ENCODE measurements around the gene PLB1. TPM values are rescaled to one million over a fixed set of nuclear protein-coding genes. Genes with fewer than 3 reads are reported as not detected.
A peak's percentile ranks its signal among the peaks of the same experiment; 100 is the strongest.

Gene PLB1
- total RNA-seq, 5 donors from 2014 or later (not counting 1 experiment from before 2014, with no cell fraction given): 0.07 to 2.5 (median 0.58) TPM

- Mint-ChIP-seq H3K27me3 (no peaks in the 10 kb centered on the region), H3K4me1 (peaks cover 0 to 7% (median 6%) of the 10 kb centered on the region in 3 donors), H3K4me3 (no peak overlapping the region), H3K9me3 (no peaks in the 10 kb centered on the region), H3K27ac (no peak overlapping the region), H3K36me3 (no peaks in the 10 kb centered on the region)
- no peak for DNase-seq
- ChIA-PET CTCF (interaction anchor here in 1 of 2 donors (0.5 kb wide), 1 partner anchor 104 kb away, joined by 4 read pairs; no protein-coding TSS in a partner anchor), POLR2A (no interaction called here)
- H3K36me3 ChIP-seq (ENCODE audit: control insufficient read depth in 2 of 2, extremely low read depth in 1 of 2, insufficient read depth in 1 of 2, low read length in 1 of 2): no peaks in the 10 kb centered on the region
- no CpG with 5 or more reads among the region's 6 CpGs for WGBS (ENCODE audit: insufficient coverage)
- no peaks in the 10 kb centered on the region for H3K27me3 ChIP-seq (replicated peaks in 1 of 2; ENCODE audit: control insufficient read depth in 2 of 2, extremely low read depth in 1 of 2, insufficient read depth in 2 of 2, low read length in 1 of 2)
- H3K4me3 ChIP-seq (ENCODE audit: control insufficient read depth in 1 of 2, extremely low read depth in 1 of 2, low read length in 1 of 2): no peak overlapping the region
- no peaks in the 10 kb centered on the region for H3K9me3 ChIP-seq
- no peak for ATAC-seq (replicated peaks in 1 of 4)
- no peaks in the 10 kb centered on the region for H3K4me1 ChIP-seq (ENCODE audit: control insufficient read depth in 1 of 2, extremely low read depth in 1 of 2, insufficient read depth in 2 of 2, low read length in 2 of 2)
- H3K27ac ChIP-seq (ENCODE audit: low read length): no peak overlapping the region
These were observed 147.5 kb downstream of the PLB1 start for GRCh38 chr2:28643327-28643726.

DNA sequence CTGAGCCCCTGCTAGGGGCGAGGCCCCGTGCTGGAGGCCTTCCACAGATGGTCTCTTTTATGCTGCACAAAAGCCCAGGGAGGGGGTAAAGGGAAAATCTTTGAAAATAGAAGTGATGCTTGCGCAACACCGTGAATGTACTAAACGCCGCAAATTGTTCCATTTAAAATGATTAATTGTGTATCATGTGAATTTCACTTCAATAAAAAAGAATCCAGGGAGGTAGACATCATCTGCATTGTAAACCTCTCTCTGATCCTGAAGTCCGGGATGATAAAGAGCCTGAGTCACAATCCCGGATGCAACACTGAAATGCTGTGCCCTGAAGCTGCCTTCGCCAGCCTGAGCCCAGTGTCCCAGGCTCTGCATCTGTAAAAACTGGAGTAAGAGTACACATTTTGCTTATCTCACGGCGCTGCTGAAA, 148.1 kb downstream of the PLB1 start:
- CTCF ChIA-PET: no interaction called here
- no peak overlapping the region for H3K27ac Mint-ChIP-seq
- no peak for DNase-seq
- no peaks in the 10 kb centered on the region for H3K36me3 Mint-ChIP-seq
- no peaks in the 10 kb centered on the region for H3K36me3 ChIP-seq (ENCODE audit: control insufficient read depth in 2 of 2, extremely low read depth in 1 of 2, insufficient read depth in 1 of 2, low read length in 1 of 2)
- H3K9me3 Mint-ChIP-seq: no peaks in the 10 kb centered on the region
- H3K4me1 Mint-ChIP-seq: peaks cover under 1 to 7% (median 6%) of the 10 kb centered on the region in 3 donors
- H3K27ac ChIP-seq (ENCODE audit: low read length): no peak overlapping the region
- POLR2A ChIA-PET: no interaction called here
- no peak for ATAC-seq (replicated peaks in 1 of 4)
- no peak overlapping the region for H3K4me3 Mint-ChIP-seq
- 95% methylated on average over 7 of the region's 11 CpGs for WGBS (ENCODE audit: insufficient coverage)
- H3K4me1 ChIP-seq (ENCODE audit: control insufficient read depth in 1 of 2, extremely low read depth in 1 of 2, insufficient read depth in 2 of 2, low read length in 2 of 2): no peaks in the 10 kb centered on the region
- H3K27me3 ChIP-seq (replicated peaks in 1 of 2; ENCODE audit: control insufficient read depth in 2 of 2, extremely low read depth in 1 of 2, insufficient read depth in 2 of 2, low read length in 1 of 2): no peaks in the 10 kb centered on the region
- no peaks in the 10 kb centered on the region for H3K9me3 ChIP-seq
- H3K27me3 Mint-ChIP-seq: no peaks in the 10 kb centered on the region
- H3K4me3 ChIP-seq (ENCODE audit: control insufficient read depth in 1 of 2, extremely low read depth in 1 of 2, low read length in 1 of 2): no peak overlapping the region

DNA sequence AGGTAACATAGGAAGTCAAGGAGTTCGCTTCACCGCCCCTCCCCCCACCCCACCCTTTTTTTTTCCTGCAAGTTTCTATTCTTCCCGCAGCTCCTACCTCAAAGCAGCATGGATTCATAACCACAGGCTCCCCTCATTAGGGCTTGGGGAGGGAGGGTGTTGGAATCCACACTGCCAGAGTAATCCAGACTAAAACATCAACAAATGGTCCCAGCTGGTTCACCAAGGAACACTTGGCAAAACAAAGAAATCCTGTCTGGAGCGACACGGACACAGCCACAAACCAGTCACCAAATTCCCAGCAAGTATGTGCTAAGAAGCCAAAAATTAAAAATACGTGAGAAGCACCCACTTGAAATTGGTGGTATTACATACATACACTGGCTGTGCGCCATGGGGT, 148.9 kb downstream of the PLB1 start:
- Mint-ChIP-seq H3K36me3 (no peaks in the 10 kb centered on the region), H3K27me3 (no peaks in the 10 kb centered on the region), H3K9me3 (no peaks in the 10 kb centered on the region), H3K27ac (no peak overlapping the region), H3K4me3 (no peak overlapping the region), H3K4me1 (peaks cover 7 to 10% (median 8%) of the 10 kb centered on the region in 3 donors)
- peaks cover 0 to 4% of the 10 kb centered on the region in 2 experiments for H3K4me1 ChIP-seq (ENCODE audit: control insufficient read depth in 1 of 2, extremely low read depth in 1 of 2, insufficient read depth in 2 of 2, low read length in 2 of 2)
- no peak overlapping the region for H3K27ac ChIP-seq (ENCODE audit: low read length)
- ATAC-seq (replicated peaks in 1 of 4) (no peak), DNase-seq (no peak)
- H3K36me3 ChIP-seq (ENCODE audit: control insufficient read depth in 2 of 2, extremely low read depth in 1 of 2, insufficient read depth in 1 of 2, low read length in 1 of 2): no peaks in the 10 kb centered on the region
- H3K27me3 ChIP-seq (replicated peaks in 1 of 2; ENCODE audit: control insufficient read depth in 2 of 2, extremely low read depth in 1 of 2, insufficient read depth in 2 of 2, low read length in 1 of 2): no peaks in the 10 kb centered on the region
- ChIA-PET CTCF (no interaction called here), POLR2A (no interaction called here)
- WGBS (ENCODE audit: insufficient coverage): no CpG with 5 or more reads among the region's 7 CpGs
- no peak overlapping the region for H3K4me3 ChIP-seq (ENCODE audit: control insufficient read depth in 1 of 2, extremely low read depth in 1 of 2, low read length in 1 of 2)
- H3K9me3 ChIP-seq: no peaks in the 10 kb centered on the region

- Histone ChIP-seq H3K9me3 (no peaks in the 10 kb centered on the region), H3K36me3 (ENCODE audit: control insufficient read depth in 2 of 2, extremely low read depth in 1 of 2, insufficient read depth in 1 of 2, low read length in 1 of 2) (no peaks in the 10 kb centered on the region), H3K4me3 (ENCODE audit: control insufficient read depth in 1 of 2, extremely low read depth in 1 of 2, low read length in 1 of 2) (no peak overlapping the region), H3K4me1 (ENCODE audit: control insufficient read depth in 1 of 2, extremely low read depth in 1 of 2, insufficient read depth in 2 of 2, low read length in 2 of 2) (peaks cover 0 to 4% of the 10 kb centered on the region in 2 experiments), H3K27ac (ENCODE audit: low read length) (no peak overlapping the region), H3K27me3 (replicated peaks in 1 of 2; ENCODE audit: control insufficient read depth in 2 of 2, extremely low read depth in 1 of 2, insufficient read depth in 2 of 2, low read length in 1 of 2) (no peaks in the 10 kb centered on the region)
- H3K36me3 Mint-ChIP-seq: no peaks in the 10 kb centered on the region
- no peaks in the 10 kb centered on the region for H3K27me3 Mint-ChIP-seq
- CTCF ChIA-PET: no interaction called here
- WGBS (ENCODE audit: insufficient coverage): no CpG with 5 or more reads among the region's 2 CpGs
- POLR2A ChIA-PET: no interaction called here
- H3K4me1 Mint-ChIP-seq: peaks cover 12 to 15% (median 13%) of the 10 kb centered on the region in 3 donors
- no peak overlapping the region for H3K4me3 Mint-ChIP-seq
- H3K27ac Mint-ChIP-seq: no peak overlapping the region
- DNase-seq (no peak), ATAC-seq (replicated peaks in 1 of 4) (no peak)
- H3K9me3 Mint-ChIP-seq: no peaks in the 10 kb centered on the region
These were observed 149.7 kb downstream of the PLB1 start for GRCh38 chr2:28645553-28645952.

GRCh38 chr2:28647682-28648081, 151.8 kb downstream of the PLB1 start:
- peak overlapping the region in 1 of 2 donors; percentile 39 for H3K27ac Mint-ChIP-seq
- Histone ChIP-seq H3K27me3 (replicated peaks in 1 of 2; ENCODE audit: control insufficient read depth in 2 of 2, extremely low read depth in 1 of 2, insufficient read depth in 2 of 2, low read length in 1 of 2) (no peaks in the 10 kb centered on the region), H3K9me3 (no peaks in the 10 kb centered on the region), H3K36me3 (ENCODE audit: control insufficient read depth in 2 of 2, extremely low read depth in 1 of 2, insufficient read depth in 1 of 2, low read length in 1 of 2) (no peaks in the 10 kb centered on the region), H3K4me1 (ENCODE audit: control insufficient read depth in 1 of 2, extremely low read depth in 1 of 2, insufficient read depth in 2 of 2, low read length in 2 of 2) (peaks cover 0 to 4% of the 10 kb centered on the region in 2 experiments), H3K27ac (ENCODE audit: low read length) (no peak overlapping the region), H3K4me3 (ENCODE audit: control insufficient read depth in 1 of 2, extremely low read depth in 1 of 2, low read length in 1 of 2) (no peak overlapping the region)
- CTCF ChIA-PET: interaction anchor here in 1 of 2 donors (1.4 kb wide), 1 partner anchor 53 kb away, joined by 3 read pairs; no protein-coding TSS in a partner anchor
- no CpG with 5 or more reads among the region's 4 CpGs for WGBS (ENCODE audit: insufficient coverage)
- no peak overlapping the region for H3K4me3 Mint-ChIP-seq
- no peaks in the 10 kb centered on the region for H3K27me3 Mint-ChIP-seq
- no peaks in the 10 kb centered on the region for H3K9me3 Mint-ChIP-seq
- ATAC-seq (replicated peaks in 1 of 4) (no peak), DNase-seq (no peak)
- POLR2A ChIA-PET: interaction anchor here in 1 of 2 donors (0.7 kb wide), 1 partner anchor 32 kb away, joined by 3 read pairs; no protein-coding TSS in a partner anchor
- H3K4me1 Mint-ChIP-seq: peaks cover 5 to 13% (median 9%) of the 10 kb centered on the region in 3 donors
- H3K36me3 Mint-ChIP-seq: no peaks in the 10 kb centered on the region

- H3K36me3 Mint-ChIP-seq: no peaks in the 10 kb centered on the region
- H3K36me3 ChIP-seq (ENCODE audit: control insufficient read depth in 2 of 2, extremely low read depth in 1 of 2, insufficient read depth in 1 of 2, low read length in 1 of 2): no peaks in the 10 kb centered on the region
These were observed 152.3 kb downstream of the PLB1 start for GRCh38 chr2:28648147-28648546.

More at GRCh38 chr2:28648147-28648546, 152.3 kb downstream of the PLB1 start:
- H3K9me3 Mint-ChIP-seq: no peaks in the 10 kb centered on the region
- no peak overlapping the region for H3K27ac Mint-ChIP-seq
- H3K4me3 Mint-ChIP-seq: no peak overlapping the region
- H3K4me3 ChIP-seq (ENCODE audit: control insufficient read depth in 1 of 2, extremely low read depth in 1 of 2, low read length in 1 of 2): no peak overlapping the region
- peaks cover 5 to 13% (median 9%) of the 10 kb centered on the region in 3 donors for H3K4me1 Mint-ChIP-seq
- CTCF ChIA-PET: no interaction called here
- ATAC-seq (replicated peaks in 1 of 4) (no peak), DNase-seq (no peak)
- no peaks in the 10 kb centered on the region for H3K9me3 ChIP-seq
- POLR2A ChIA-PET: interaction anchor here in 1 of 2 donors (0.7 kb wide), 1 partner anchor 33 kb away, joined by 3 read pairs; no protein-coding TSS in a partner anchor
- 75% methylated on average over 2 of the region's 3 CpGs for WGBS (ENCODE audit: insufficient coverage)
- H3K27me3 ChIP-seq (replicated peaks in 1 of 2; ENCODE audit: control insufficient read depth in 2 of 2, extremely low read depth in 1 of 2, insufficient read depth in 2 of 2, low read length in 1 of 2): no peaks in the 10 kb centered on the region
- peaks cover 0 to 4% of the 10 kb centered on the region in 2 experiments for H3K4me1 ChIP-seq (ENCODE audit: control insufficient read depth in 1 of 2, extremely low read depth in 1 of 2, insufficient read depth in 2 of 2, low read length in 2 of 2)
- H3K27me3 Mint-ChIP-seq: no peaks in the 10 kb centered on the region
- no peak overlapping the region for H3K27ac ChIP-seq (ENCODE audit: low read length)

All from T-cell (primary cell).